LNCaP clone FGC (cell line): ENCODE measurements around the gene CFAP92.

Source experiments
- DNase-seq: peaks from one replicate; pipeline ENCODE4 v3.0.0-alpha.2; 2011; ENCODE audit warnings: low read depth
- H3K4me3 ChIP-seq: 2 replicates; pipeline ENCODE4 v1.5.1; 2011; ENCODE audit warnings: mild to moderate bottlenecking, low read depth, low read length, control low read depth
- TF ChIP-seq, protein P1 (sequence below): IDR thresholded peaks from 2 replicates; pipeline ENCODE4 v1.5.1; 2012; ENCODE audit warnings: mild to moderate bottlenecking; ENCODE audit not compliant: control insufficient read depth, insufficient read depth; ENCODE audit errors: extremely low read depth

Gene CFAP92

DNA sequence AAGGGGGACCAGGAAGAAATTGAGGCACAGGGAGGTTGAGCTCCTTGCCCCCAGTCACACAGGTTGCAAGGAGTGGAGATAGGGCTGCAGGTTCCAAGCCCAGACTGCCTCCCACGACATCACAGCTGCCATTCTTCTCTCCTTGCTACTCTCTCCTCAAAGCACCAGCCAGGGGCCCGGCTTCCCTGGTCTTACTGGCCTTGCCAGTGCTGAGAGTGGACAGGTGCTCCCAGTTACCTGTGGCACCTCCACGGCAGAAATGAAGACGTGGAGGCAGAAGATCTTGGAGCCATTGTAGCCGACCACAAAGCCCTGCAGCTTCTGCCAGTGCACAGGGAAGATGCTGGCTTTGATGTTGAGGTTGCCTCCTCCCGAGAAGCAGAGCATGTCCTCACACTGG is 132.4 kb downstream of the CFAP92 start:
- H3K4me3 ChIP-seq, result no peak overlapping the region
- no peak for DNase-seq
- TF ChIP-seq, protein P1, sequence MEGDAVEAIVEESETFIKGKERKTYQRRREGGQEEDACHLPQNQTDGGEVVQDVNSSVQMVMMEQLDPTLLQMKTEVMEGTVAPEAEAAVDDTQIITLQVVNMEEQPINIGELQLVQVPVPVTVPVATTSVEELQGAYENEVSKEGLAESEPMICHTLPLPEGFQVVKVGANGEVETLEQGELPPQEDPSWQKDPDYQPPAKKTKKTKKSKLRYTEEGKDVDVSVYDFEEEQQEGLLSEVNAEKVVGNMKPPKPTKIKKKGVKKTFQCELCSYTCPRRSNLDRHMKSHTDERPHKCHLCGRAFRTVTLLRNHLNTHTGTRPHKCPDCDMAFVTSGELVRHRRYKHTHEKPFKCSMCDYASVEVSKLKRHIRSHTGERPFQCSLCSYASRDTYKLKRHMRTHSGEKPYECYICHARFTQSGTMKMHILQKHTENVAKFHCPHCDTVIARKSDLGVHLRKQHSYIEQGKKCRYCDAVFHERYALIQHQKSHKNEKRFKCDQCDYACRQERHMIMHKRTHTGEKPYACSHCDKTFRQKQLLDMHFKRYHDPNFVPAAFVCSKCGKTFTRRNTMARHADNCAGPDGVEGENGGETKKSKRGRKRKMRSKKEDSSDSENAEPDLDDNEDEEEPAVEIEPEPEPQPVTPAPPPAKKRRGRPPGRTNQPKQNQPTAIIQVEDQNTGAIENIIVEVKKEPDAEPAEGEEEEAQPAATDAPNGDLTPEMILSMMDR, result no peak
